ENCODE results near the gene RNF13. TPM values are rescaled to one million over a fixed set of nuclear protein-coding genes. Genes with fewer than 3 reads are reported as not detected.
A peak's percentile ranks its signal among the peaks of the same experiment; 100 is the strongest.
"Not testable (repeated sequence)": the region's sequence is repeated elsewhere in the genome, so short reads cannot be mapped to it uniquely, and the experiment has no call there.

The RNF13 gene
- total RNA-seq, 2 experiments from 2014 or later = 39.1 to 44.1 TPM

DNA sequence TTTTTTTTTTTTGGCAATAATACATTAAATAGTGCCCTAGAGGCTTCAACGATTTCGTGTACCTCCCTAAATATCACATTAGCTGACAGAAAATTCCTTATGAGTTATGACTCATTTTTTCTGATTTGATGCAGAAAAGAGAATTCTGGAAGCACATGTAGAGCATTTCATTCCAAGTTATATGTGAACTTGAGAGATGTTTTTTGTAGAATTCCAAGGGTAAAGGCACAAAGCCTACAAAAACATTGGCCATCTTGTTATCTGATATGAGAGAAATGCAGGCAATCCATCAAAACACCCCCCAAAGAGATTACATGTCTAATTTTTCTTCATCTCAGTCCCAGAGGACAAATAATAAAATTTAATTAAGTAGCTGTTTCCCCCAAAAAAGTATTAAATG, 164.4 kb downstream of the RNF13 start:
- Histone ChIP-seq H3K4me1 (ENCODE audit: insufficient read depth, low read length) (no peaks in the 10 kb centered on the region), H3K27ac (ENCODE audit: low read depth in 1 of 2, low read length in 2 of 2) (no peak overlapping the region), H3K4me3 (ENCODE audit: low read length) (no peak overlapping the region), H3K36me3 (ENCODE audit: insufficient read depth, low read length) (no peaks in the 10 kb centered on the region), H3K9me3 (ENCODE audit: control insufficient read depth in 1 of 2, insufficient read depth in 1 of 2, low read length in 2 of 2) (no peaks in the 10 kb centered on the region), H3K27me3 (ENCODE audit: control insufficient read depth in 1 of 2, insufficient read depth in 2 of 2, low read length in 2 of 2) (peaks cover 0 to 17% of the 10 kb centered on the region in 2 experiments)
- CTCF ChIA-PET = interaction anchor here (1.2 kb wide), 1 partner anchor 169 kb away, joined by 3 read pairs; no protein-coding TSS in a partner anchor
- H3K4me3 Mint-ChIP-seq = no peak overlapping the region
- intact Hi-C loops (cut with DNase I, micrococcal nuclease) = loop anchor here in 1 of 2 experiments (10.0 kb wide), 1 partner anchor 787 kb away; the partner anchor contains the start of gene SIAH2
- no peaks in the 10 kb centered on the region for H3K9me3 Mint-ChIP-seq
- H3K27ac Mint-ChIP-seq = no peak overlapping the region
- TF ChIP-seq, protein P1, sequence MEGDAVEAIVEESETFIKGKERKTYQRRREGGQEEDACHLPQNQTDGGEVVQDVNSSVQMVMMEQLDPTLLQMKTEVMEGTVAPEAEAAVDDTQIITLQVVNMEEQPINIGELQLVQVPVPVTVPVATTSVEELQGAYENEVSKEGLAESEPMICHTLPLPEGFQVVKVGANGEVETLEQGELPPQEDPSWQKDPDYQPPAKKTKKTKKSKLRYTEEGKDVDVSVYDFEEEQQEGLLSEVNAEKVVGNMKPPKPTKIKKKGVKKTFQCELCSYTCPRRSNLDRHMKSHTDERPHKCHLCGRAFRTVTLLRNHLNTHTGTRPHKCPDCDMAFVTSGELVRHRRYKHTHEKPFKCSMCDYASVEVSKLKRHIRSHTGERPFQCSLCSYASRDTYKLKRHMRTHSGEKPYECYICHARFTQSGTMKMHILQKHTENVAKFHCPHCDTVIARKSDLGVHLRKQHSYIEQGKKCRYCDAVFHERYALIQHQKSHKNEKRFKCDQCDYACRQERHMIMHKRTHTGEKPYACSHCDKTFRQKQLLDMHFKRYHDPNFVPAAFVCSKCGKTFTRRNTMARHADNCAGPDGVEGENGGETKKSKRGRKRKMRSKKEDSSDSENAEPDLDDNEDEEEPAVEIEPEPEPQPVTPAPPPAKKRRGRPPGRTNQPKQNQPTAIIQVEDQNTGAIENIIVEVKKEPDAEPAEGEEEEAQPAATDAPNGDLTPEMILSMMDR (IDR thresholded peaks at IDR 0.05) = no peak
- POLR2A ChIA-PET = no interaction called here
- H3K27me3 Mint-ChIP-seq = peaks cover 41% of the 10 kb centered on the region
- no peaks in the 10 kb centered on the region for H3K36me3 Mint-ChIP-seq (ENCODE audit: low read depth)
- DNase-seq = no peak
- H3K4me1 Mint-ChIP-seq (ENCODE audit: low read depth) = peaks cover 2% of the 10 kb centered on the region
- no peak for ATAC-seq (ENCODE audit: poor library complexity)

DNA sequence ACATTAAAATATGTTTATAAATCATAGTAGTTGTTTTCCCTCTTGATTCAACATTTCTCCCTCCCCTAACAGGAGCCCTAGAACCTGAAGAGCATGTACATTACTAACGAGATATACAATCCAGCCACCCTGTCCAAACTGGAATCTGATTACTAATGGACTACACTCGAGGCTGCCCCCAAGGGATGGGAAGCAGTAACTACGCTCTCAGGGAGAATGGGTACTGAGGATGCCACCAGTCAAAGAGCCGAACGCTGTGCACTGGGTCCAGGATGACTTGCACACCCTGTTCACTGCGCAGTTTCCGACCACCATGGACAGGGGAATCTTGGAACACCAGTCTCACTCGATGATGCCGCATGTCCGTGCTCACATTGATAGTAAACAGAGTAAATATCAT, 169.0 kb downstream of the RNF13 start:
- H3K4me3 Mint-ChIP-seq; H3K4me3 ChIP-seq (ENCODE audit: low read length); H3K36me3 Mint-ChIP-seq (ENCODE audit: low read depth); H3K9me3 Mint-ChIP-seq; DNase-seq; H3K27me3 ChIP-seq (ENCODE audit: control insufficient read depth in 1 of 2, insufficient read depth in 2 of 2, low read length in 2 of 2); H3K27ac Mint-ChIP-seq; H3K36me3 ChIP-seq (ENCODE audit: insufficient read depth, low read length); POLR2A ChIA-PET; H3K4me1 ChIP-seq (ENCODE audit: insufficient read depth, low read length); CTCF ChIA-PET; H3K4me1 Mint-ChIP-seq (ENCODE audit: low read depth); H3K27ac ChIP-seq (ENCODE audit: low read depth in 1 of 2, low read length in 2 of 2); H3K9me3 ChIP-seq (ENCODE audit: control insufficient read depth in 1 of 2, insufficient read depth in 1 of 2, low read length in 2 of 2): not testable (repeated sequence)
- intact Hi-C loops (cut with DNase I, micrococcal nuclease) = loop anchor here in 1 of 2 experiments (5.0 kb wide), 1 partner anchor 1210 kb away; no protein-coding TSS in a partner anchor
- peak; percentile 52 for ATAC-seq (ENCODE audit: poor library complexity)
- peaks cover 27% of the 10 kb centered on the region for H3K27me3 Mint-ChIP-seq

DNA sequence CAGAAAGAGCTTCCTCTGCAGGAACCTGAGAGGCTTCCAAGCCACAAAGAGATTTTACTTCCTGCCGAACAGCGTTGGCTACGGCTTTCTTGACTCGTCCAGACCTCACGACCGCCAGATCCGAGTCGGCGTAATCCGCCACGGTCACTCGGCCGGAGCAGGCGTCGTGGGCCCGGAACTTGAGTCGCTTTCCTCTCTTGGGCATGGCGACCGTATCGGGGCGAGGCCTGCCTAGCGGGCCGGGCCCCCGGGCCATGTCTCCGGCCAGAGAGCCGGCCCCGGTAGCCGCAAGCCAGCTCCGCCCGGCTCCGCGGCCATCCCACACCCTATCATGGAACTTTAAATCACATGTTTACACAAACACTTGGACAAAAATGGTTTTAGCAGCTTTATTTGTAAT, 170.0 kb downstream of the RNF13 start:
- H3K4me3 ChIP-seq (ENCODE audit: low read length); POLR2A ChIA-PET; H3K36me3 ChIP-seq (ENCODE audit: insufficient read depth, low read length); H3K36me3 Mint-ChIP-seq (ENCODE audit: low read depth); H3K9me3 ChIP-seq (ENCODE audit: control insufficient read depth in 1 of 2, insufficient read depth in 1 of 2, low read length in 2 of 2); H3K27ac ChIP-seq (ENCODE audit: low read depth in 1 of 2, low read length in 2 of 2); H3K4me1 Mint-ChIP-seq (ENCODE audit: low read depth); DNase-seq; H3K27ac Mint-ChIP-seq; ATAC-seq (ENCODE audit: poor library complexity); H3K4me3 Mint-ChIP-seq; H3K4me1 ChIP-seq (ENCODE audit: insufficient read depth, low read length); H3K27me3 ChIP-seq (ENCODE audit: control insufficient read depth in 1 of 2, insufficient read depth in 2 of 2, low read length in 2 of 2); H3K9me3 Mint-ChIP-seq: not testable (repeated sequence)
- H3K27me3 Mint-ChIP-seq = peaks cover 32% of the 10 kb centered on the region
- intact Hi-C loops (cut with DNase I, micrococcal nuclease) = loop anchor here in 1 of 2 experiments (5.0 kb wide), 1 partner anchor 1209 kb away; no protein-coding TSS in a partner anchor
- CTCF ChIA-PET = interaction anchor here (0.6 kb wide), 1 partner anchor 210 kb away, joined by 3 read pairs; no protein-coding TSS in a partner anchor

DNA sequence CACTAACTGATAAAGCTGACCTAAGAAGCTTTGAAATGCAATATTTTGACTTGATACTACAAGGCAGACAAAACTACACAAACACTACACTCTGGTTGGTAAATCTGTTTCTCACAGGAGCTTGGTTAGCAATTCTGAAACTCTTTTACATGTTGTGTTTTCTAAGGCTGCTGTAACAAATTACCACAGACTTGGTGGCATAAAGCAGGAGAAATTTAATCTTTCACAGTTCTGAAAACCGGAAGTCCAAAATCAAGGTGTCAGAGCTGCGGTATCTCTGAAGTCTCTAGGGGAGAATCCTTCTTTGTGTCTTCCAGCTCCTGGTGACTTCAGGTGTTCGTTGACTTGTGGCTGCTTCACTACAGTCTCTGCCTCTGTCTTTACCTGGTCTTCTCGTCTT, 170.6 kb downstream of the RNF13 start:
- DNase-seq = no peak
- no peaks in the 10 kb centered on the region for H3K36me3 Mint-ChIP-seq (ENCODE audit: low read depth)
- H3K27me3 ChIP-seq (ENCODE audit: control insufficient read depth in 1 of 2, insufficient read depth in 2 of 2, low read length in 2 of 2) = no peaks in the 10 kb centered on the region
- H3K27ac ChIP-seq (ENCODE audit: low read depth in 1 of 2, low read length in 2 of 2) = no peak overlapping the region
- TF ChIP-seq, protein P1 (IDR thresholded peaks at IDR 0.05) = no peak
- H3K36me3 ChIP-seq (ENCODE audit: insufficient read depth, low read length) = no peaks in the 10 kb centered on the region
- H3K9me3 ChIP-seq (ENCODE audit: control insufficient read depth in 1 of 2, insufficient read depth in 1 of 2, low read length in 2 of 2) = no peaks in the 10 kb centered on the region
- H3K27ac Mint-ChIP-seq = no peak overlapping the region
- H3K27me3 Mint-ChIP-seq = peaks cover 34% of the 10 kb centered on the region
- H3K4me1 Mint-ChIP-seq (ENCODE audit: low read depth) = no peaks in the 10 kb centered on the region
- H3K4me3 ChIP-seq (ENCODE audit: low read length) = no peak overlapping the region
- H3K4me1 ChIP-seq (ENCODE audit: insufficient read depth, low read length) = no peaks in the 10 kb centered on the region
- no peak overlapping the region for H3K4me3 Mint-ChIP-seq
- intact Hi-C loops (cut with DNase I, micrococcal nuclease) = loop anchor here in 1 of 2 experiments (5.0 kb wide), 1 partner anchor 1209 kb away; no protein-coding TSS in a partner anchor
- POLR2A ChIA-PET = no interaction called here
- CTCF ChIA-PET = no interaction called here
- H3K9me3 Mint-ChIP-seq = no peaks in the 10 kb centered on the region
- ATAC-seq (ENCODE audit: poor library complexity) = no peak

Measured in CD4-positive, alpha-beta T cell (primary cell).